ENCODE results near the gene AHDC1.
"Not testable (repeated sequence)": the region's sequence is repeated elsewhere in the genome, so short reads cannot be mapped to it uniquely, and the experiment has no call there.

DNA sequence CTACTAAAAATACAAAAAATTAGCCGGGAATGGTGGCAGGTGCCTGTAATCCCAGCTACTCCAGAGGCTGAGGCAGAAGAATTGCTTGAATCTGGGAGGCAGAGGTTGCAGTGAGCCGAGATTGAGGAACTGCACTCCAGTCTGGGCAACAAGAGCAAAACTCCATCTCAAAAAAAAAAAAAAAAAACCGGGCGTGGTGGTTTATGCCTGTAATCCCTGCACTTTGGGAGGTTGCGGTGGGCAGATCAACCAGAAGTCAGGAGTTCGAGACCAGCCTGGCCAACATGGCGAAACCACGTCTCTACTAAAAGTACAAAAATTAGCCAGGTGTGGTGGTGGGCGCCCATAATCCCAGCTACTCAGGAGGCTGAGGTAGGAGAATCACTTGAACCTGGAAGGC lies 36.6 kb upstream of the AHDC1 start:
- TF ChIP-seq POLR2A, POLR2AphosphoS5 (IDR thresholded peaks at IDR 0.05): not testable (repeated sequence)

Measured in stomach (tissue), 4 donors.